ENCODE results near the gene LRCOL1.

The LRCOL1 gene

DNA sequence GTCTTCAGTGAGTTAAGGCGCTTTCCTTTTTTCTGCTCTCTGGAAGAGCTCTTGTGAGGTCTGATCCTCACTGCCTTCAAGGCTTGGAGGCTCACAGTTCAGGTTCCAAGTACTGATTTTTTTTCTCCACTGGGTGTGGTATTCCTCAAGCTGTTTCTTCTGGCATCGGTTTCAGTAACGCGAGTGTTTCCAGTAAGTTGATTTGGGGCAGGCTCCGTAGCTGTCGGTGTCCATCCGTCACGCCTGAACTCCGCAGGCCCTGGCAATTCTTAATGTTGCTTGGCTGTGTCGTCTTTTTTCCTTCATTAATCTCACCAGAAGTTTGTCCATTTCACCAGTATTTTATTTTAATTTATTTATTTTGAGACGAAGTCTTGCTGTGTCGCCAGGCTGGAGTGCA is 30.6 kb downstream of the LRCOL1 start:
- Histone ChIP-seq H3K4me1 (ENCODE audit: insufficient read depth, low read length, severe bottlenecking) (no peaks in the 10 kb centered on the region), H3K27me3 (ENCODE audit: insufficient read depth, low read length) (no peaks in the 10 kb centered on the region), H3K4me2 (ENCODE audit: low read length) (no peak overlapping the region), H3K4me3 (ENCODE audit: low read depth, low read length, poor library complexity, severe bottlenecking) (no peak overlapping the region), H3K79me2 (ENCODE audit: insufficient read depth, low read length) (no peaks in the 10 kb centered on the region), H3K36me3 (ENCODE audit: insufficient read depth, low read length) (no peaks in the 10 kb centered on the region), H3K27ac (ENCODE audit: low read depth, low read length, poor library complexity, severe bottlenecking) (no peak overlapping the region), H3K9me2 (ENCODE audit: low read depth, low read length) (no peaks in the 10 kb centered on the region), H2AFZ (ENCODE audit: low read length) (no peak overlapping the region), H3F3A (ENCODE audit: insufficient read depth, low read length) (no peaks in the 10 kb centered on the region), H3K9me3 (ENCODE audit: low read length) (no peaks in the 10 kb centered on the region), H3K9ac (ENCODE audit: low read length) (no peak overlapping the region), H4K20me1 (ENCODE audit: insufficient read depth, low read length) (no peaks in the 10 kb centered on the region)
- TF ChIP-seq EZH2 (IDR thresholded peaks at IDR 0.05; ENCODE audit: borderline replicate concordance, low read length): no peak
- TF ChIP-seq, protein P1, sequence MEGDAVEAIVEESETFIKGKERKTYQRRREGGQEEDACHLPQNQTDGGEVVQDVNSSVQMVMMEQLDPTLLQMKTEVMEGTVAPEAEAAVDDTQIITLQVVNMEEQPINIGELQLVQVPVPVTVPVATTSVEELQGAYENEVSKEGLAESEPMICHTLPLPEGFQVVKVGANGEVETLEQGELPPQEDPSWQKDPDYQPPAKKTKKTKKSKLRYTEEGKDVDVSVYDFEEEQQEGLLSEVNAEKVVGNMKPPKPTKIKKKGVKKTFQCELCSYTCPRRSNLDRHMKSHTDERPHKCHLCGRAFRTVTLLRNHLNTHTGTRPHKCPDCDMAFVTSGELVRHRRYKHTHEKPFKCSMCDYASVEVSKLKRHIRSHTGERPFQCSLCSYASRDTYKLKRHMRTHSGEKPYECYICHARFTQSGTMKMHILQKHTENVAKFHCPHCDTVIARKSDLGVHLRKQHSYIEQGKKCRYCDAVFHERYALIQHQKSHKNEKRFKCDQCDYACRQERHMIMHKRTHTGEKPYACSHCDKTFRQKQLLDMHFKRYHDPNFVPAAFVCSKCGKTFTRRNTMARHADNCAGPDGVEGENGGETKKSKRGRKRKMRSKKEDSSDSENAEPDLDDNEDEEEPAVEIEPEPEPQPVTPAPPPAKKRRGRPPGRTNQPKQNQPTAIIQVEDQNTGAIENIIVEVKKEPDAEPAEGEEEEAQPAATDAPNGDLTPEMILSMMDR (IDR thresholded peaks at IDR 0.05; ENCODE audit: low read length): no peak

DNA sequence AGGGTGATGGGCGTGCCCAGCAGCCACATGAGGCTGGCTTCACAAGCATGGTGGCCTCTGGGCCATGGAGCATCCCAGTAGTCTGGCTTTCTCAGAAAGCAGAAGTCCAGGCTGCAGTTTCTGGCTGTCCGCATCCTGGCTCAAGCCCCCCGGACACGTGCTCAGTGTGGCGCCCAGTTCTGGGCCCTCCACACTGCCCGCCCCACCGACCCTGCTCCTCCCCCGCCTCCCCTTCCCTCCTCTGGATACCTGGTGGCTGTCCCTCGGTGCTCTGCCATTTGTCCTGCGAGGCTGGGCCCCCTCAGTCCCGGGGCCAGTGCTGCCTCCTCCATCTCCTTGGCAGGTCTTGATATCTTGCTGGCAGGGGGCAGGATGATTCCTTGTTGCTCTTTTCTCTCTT is 31.6 kb downstream of the LRCOL1 start:
- Histone ChIP-seq H3K36me3 (ENCODE audit: insufficient read depth, low read length) (no peaks in the 10 kb centered on the region), H3K9me2 (ENCODE audit: low read depth, low read length) (no peaks in the 10 kb centered on the region), H3K9ac (ENCODE audit: low read length) (no peak overlapping the region), H3K4me3 (ENCODE audit: low read depth, low read length, poor library complexity, severe bottlenecking) (no peak overlapping the region), H3K27me3 (ENCODE audit: insufficient read depth, low read length) (no peaks in the 10 kb centered on the region), H3K27ac (ENCODE audit: low read depth, low read length, poor library complexity, severe bottlenecking) (no peak overlapping the region), H3K4me2 (ENCODE audit: low read length) (no peak overlapping the region), H3K79me2 (ENCODE audit: insufficient read depth, low read length) (no peaks in the 10 kb centered on the region), H3K9me3 (ENCODE audit: low read length) (no peaks in the 10 kb centered on the region), H4K20me1 (ENCODE audit: insufficient read depth, low read length) (no peaks in the 10 kb centered on the region), H3K4me1 (ENCODE audit: insufficient read depth, low read length, severe bottlenecking) (no peaks in the 10 kb centered on the region), H2AFZ (ENCODE audit: low read length) (no peak overlapping the region), H3F3A (ENCODE audit: insufficient read depth, low read length) (no peaks in the 10 kb centered on the region)
- TF ChIP-seq, protein P1 (IDR thresholded peaks at IDR 0.05; ENCODE audit: low read length): no peak
- no peak for TF ChIP-seq EZH2 (IDR thresholded peaks at IDR 0.05; ENCODE audit: borderline replicate concordance, low read length)

DNA sequence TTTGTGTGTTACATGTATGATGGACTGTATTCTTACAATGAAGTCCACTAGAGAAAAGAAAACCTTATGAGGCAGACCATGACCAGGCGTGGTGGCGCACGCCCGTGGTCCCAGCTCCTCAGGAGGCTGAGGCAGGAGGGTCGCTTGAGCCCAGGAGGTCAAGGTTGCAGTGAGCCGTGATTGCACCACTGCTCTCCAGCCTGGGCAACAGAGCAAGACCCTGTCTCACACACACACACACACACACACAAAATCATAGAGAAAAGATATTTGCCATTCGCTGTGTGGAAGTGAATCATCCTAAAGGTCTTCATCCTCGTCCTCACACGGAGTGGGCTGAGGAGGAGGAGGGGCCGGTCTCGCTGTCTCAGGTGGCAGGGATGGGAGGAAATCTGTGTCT is 32.3 kb downstream of the LRCOL1 start:
- H4K20me1 ChIP-seq (ENCODE audit: insufficient read depth, low read length): no peaks in the 10 kb centered on the region
- no peaks in the 10 kb centered on the region for H3K9me2 ChIP-seq (ENCODE audit: low read depth, low read length)
- H3K27ac ChIP-seq (ENCODE audit: low read depth, low read length, poor library complexity, severe bottlenecking): no peak overlapping the region
- no peak overlapping the region for H3K9ac ChIP-seq (ENCODE audit: low read length)
- no peaks in the 10 kb centered on the region for H3F3A ChIP-seq (ENCODE audit: insufficient read depth, low read length)
- H3K4me3 ChIP-seq (ENCODE audit: low read depth, low read length, poor library complexity, severe bottlenecking): no peak overlapping the region
- H3K4me1 ChIP-seq (ENCODE audit: insufficient read depth, low read length, severe bottlenecking): no peaks in the 10 kb centered on the region
- H2AFZ ChIP-seq (ENCODE audit: low read length): no peak overlapping the region
- H3K27me3 ChIP-seq (ENCODE audit: insufficient read depth, low read length): no peaks in the 10 kb centered on the region
- H3K79me2 ChIP-seq (ENCODE audit: insufficient read depth, low read length): no peaks in the 10 kb centered on the region
- H3K36me3 ChIP-seq (ENCODE audit: insufficient read depth, low read length): no peaks in the 10 kb centered on the region
- no peak overlapping the region for H3K4me2 ChIP-seq (ENCODE audit: low read length)
- no peaks in the 10 kb centered on the region for H3K9me3 ChIP-seq (ENCODE audit: low read length)
- TF ChIP-seq EZH2 (IDR thresholded peaks at IDR 0.05; ENCODE audit: borderline replicate concordance, low read length): no peak
- TF ChIP-seq, protein P1 (IDR thresholded peaks at IDR 0.05; ENCODE audit: low read length): no peak
